OCI-LY1 (cell line): ENCODE data around the gene NSUN2.

Experiments used
- H2AFZ ChIP-seq: fragments of 200-600 bp; sonication (generic), shearing (Covaris generic); 2 replicates; pipeline ENCODE4 v1.6.0; 2014; ENCODE audit warnings: antibody characterized with exemption, mild to moderate bottlenecking, low read length
- H3F3A ChIP-seq: fragments of 200-600 bp; sonication (generic), shearing (Covaris generic); 2 replicates; pipeline ENCODE4 v1.6.0; 2014; ENCODE audit warnings: mild to moderate bottlenecking, antibody characterized with exemption, low read length, moderate library complexity; ENCODE audit not compliant: insufficient read depth
- H3K27ac ChIP-seq: fragments of 200-600 bp; sonication (generic); 2 replicates; pipeline ENCODE4 v1.5.1; 2014; ENCODE audit warnings: low read length, mixed run types, mild to moderate bottlenecking, low read depth; ENCODE audit not compliant: poor library complexity, severe bottlenecking
- H3K27me3 ChIP-seq: fragments of 200-600 bp; sonication (generic); 2 replicates; pipeline ENCODE4 v1.6.0; 2014; ENCODE audit warnings: antibody characterized with exemption, mild to moderate bottlenecking, low read length, moderate library complexity; ENCODE audit not compliant: insufficient read depth
- H3K36me3 ChIP-seq: fragments of 200-600 bp; sonication (generic); 2 replicates; pipeline ENCODE4 v1.6.1; 2014; ENCODE audit warnings: mild to moderate bottlenecking, antibody characterized with exemption, low read length, moderate library complexity, mixed read lengths; ENCODE audit not compliant: insufficient read depth
- H3K4me1 ChIP-seq: fragments of 200-600 bp; sonication (generic); 2 replicates; pipeline ENCODE4 v1.5.1; 2014; ENCODE audit warnings: mild to moderate bottlenecking, low read length, moderate library complexity; ENCODE audit not compliant: insufficient read depth, severe bottlenecking
- H3K4me2 ChIP-seq: fragments of 200-600 bp; sonication (generic), shearing (Covaris generic); 2 replicates; pipeline ENCODE4 v1.6.1; 2014; ENCODE audit warnings: low read length
- H3K4me3 ChIP-seq: fragments of 200-600 bp; sonication (generic); 2 replicates; pipeline ENCODE4 v1.5.1; 2014; ENCODE audit warnings: low read length, low read depth, mild to moderate bottlenecking, mixed read lengths; ENCODE audit not compliant: poor library complexity, severe bottlenecking
- H3K79me2 ChIP-seq: fragments of 200-600 bp; shearing (Covaris generic); 2 replicates; pipeline ENCODE4 v1.6.1; 2016; ENCODE audit warnings: mixed run types, low read length, mixed read lengths; ENCODE audit not compliant: insufficient read depth
- H3K9ac ChIP-seq: fragments of 200-600 bp; sonication (generic), shearing (Covaris generic); 2 replicates; pipeline ENCODE4 v1.6.1; 2014; ENCODE audit warnings: mild to moderate bottlenecking, low read length, mixed read lengths
- H3K9me2 ChIP-seq: fragments of 200-600 bp; sonication (generic), shearing (Covaris generic); 2 replicates; pipeline ENCODE4 v1.6.1; 2014; ENCODE audit warnings: low read depth, mild to moderate bottlenecking, low read length, mixed read lengths
- H3K9me3 ChIP-seq: fragments of 200-600 bp; shearing (Covaris generic); 2 replicates; pipeline ENCODE4 v1.6.1; 2014; ENCODE audit warnings: low read length, mixed read lengths
- H4K20me1 ChIP-seq: fragments of 200-600 bp; sonication (generic), shearing (Covaris generic); 2 replicates; pipeline ENCODE4 v1.6.0; 2016; ENCODE audit warnings: mild to moderate bottlenecking, low read length; ENCODE audit not compliant: insufficient read depth
- CTCF ChIP-seq: fragments of 200-600 bp; sonication (generic), shearing (Covaris generic); IDR thresholded peaks from 2 replicates; pipeline ENCODE4 v1.5.1; 2017; ENCODE audit warnings: mild to moderate bottlenecking, antibody characterized with exemption, low read length, moderate library complexity, mixed read lengths
- EZH2 ChIP-seq: fragments of 200-600 bp; sonication (generic), shearing (Covaris generic); IDR thresholded peaks from 2 replicates; pipeline ENCODE4 v1.8.0; 2017; ENCODE audit warnings: borderline replicate concordance, mixed run types, mild to moderate bottlenecking, antibody characterized with exemption, low read length, moderate library complexity, mixed read lengths

Gene NSUN2

GRCh38 chr5:6616632-6617031 is 16.2 kb downstream of the NSUN2 start:
- TF ChIP-seq CTCF (no peak), EZH2 (no peak)
- H3K4me1 ChIP-seq, result no peaks in the 10 kb centered on the region
- H3K4me2 ChIP-seq, result no peak overlapping the region
- peaks cover 98% of the 10 kb centered on the region for H3K36me3 ChIP-seq
- H3K79me2 ChIP-seq, result peaks cover 20% of the 10 kb centered on the region
- H2AFZ ChIP-seq, result no peak overlapping the region
- H3K4me3 ChIP-seq, result no peak overlapping the region
- H3K27me3 ChIP-seq, result no peaks in the 10 kb centered on the region
- no peaks in the 10 kb centered on the region for H4K20me1 ChIP-seq
- no peaks in the 10 kb centered on the region for H3F3A ChIP-seq
- H3K9ac ChIP-seq, result no peak overlapping the region
- H3K27ac ChIP-seq, result no peak overlapping the region
- H3K9me2 ChIP-seq, result no peaks in the 10 kb centered on the region
- no peaks in the 10 kb centered on the region for H3K9me3 ChIP-seq

- Histone ChIP-seq H3K4me1 (no peaks in the 10 kb centered on the region), H4K20me1 (no peaks in the 10 kb centered on the region), H3K4me3 (no peak overlapping the region), H3K9me2 (no peaks in the 10 kb centered on the region), H3K4me2 (no peak overlapping the region), H3K27ac (no peak overlapping the region), H3K9me3 (no peaks in the 10 kb centered on the region), H3K79me2 (peaks cover 20% of the 10 kb centered on the region), H3F3A (no peaks in the 10 kb centered on the region), H2AFZ (no peak overlapping the region), H3K36me3 (peaks cover 99% of the 10 kb centered on the region), H3K9ac (no peak overlapping the region), H3K27me3 (no peaks in the 10 kb centered on the region)
- TF ChIP-seq EZH2 (no peak), CTCF (no peak)
Observed at GRCh38 chr5:6615034-6615815, 17.6 kb downstream of the NSUN2 start.

GRCh38 chr5:6611334-6612256 is 21.2 kb downstream of the NSUN2 start:
- Histone ChIP-seq H3K79me2 (peaks cover 15% of the 10 kb centered on the region), H3K36me3 (peaks cover 100% of the 10 kb centered on the region), H3K4me2 (no peak overlapping the region), H3K9me3 (no peaks in the 10 kb centered on the region), H3K4me1 (no peaks in the 10 kb centered on the region), H3K27me3 (no peaks in the 10 kb centered on the region), H3K9ac (no peak overlapping the region), H3K9me2 (no peaks in the 10 kb centered on the region), H3F3A (no peaks in the 10 kb centered on the region), H3K27ac (no peak overlapping the region), H2AFZ (no peak overlapping the region), H4K20me1 (no peaks in the 10 kb centered on the region), H3K4me3 (no peak overlapping the region)
- no peak for TF ChIP-seq EZH2
- no peak for TF ChIP-seq CTCF
